Measurements from ENCODE around the gene LYSMD2. TPM values are rescaled to one million over a fixed set of nuclear protein-coding genes. Genes with fewer than 3 reads are reported as not detected.

LYSMD2 gene
- total RNA-seq, 1 experiment from 2014 or later = 2.2 TPM

- Mint-ChIP-seq H3K36me3 (peaks cover 2% of the 10 kb centered on the region; the same call in 1 of the 2 replicates), H3K9me3 (no peaks in the 10 kb centered on the region), H3K27me3 (ENCODE audit: low read depth) (no peaks in the 10 kb centered on the region), H3K4me3 (no peak overlapping the region), H3K4me1 (no peaks in the 10 kb centered on the region), H3K27ac (peak overlapping the region; percentile 51; the same call in 1 of the 2 replicates)
- no peak for TF ChIP-seq JAZF1 (CRISPR knock-in tag; IDR thresholded peaks at IDR 0.05)
- TF ChIP-seq JUN (CRISPR knock-in tag; IDR thresholded peaks at IDR 0.05) = no peak
- TF ChIP-seq, protein P1, sequence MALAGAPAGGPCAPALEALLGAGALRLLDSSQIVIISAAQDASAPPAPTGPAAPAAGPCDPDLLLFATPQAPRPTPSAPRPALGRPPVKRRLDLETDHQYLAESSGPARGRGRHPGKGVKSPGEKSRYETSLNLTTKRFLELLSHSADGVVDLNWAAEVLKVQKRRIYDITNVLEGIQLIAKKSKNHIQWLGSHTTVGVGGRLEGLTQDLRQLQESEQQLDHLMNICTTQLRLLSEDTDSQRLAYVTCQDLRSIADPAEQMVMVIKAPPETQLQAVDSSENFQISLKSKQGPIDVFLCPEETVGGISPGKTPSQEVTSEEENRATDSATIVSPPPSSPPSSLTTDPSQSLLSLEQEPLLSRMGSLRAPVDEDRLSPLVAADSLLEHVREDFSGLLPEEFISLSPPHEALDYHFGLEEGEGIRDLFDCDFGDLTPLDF (CRISPR knock-in tag; IDR thresholded peaks at IDR 0.05) = no peak
- no peak for TF ChIP-seq ZNF138 (CRISPR knock-in tag; conservative IDR thresholded peaks at IDR 0.05)
- TF ChIP-seq KAT7 (CRISPR knock-in tag; IDR thresholded peaks at IDR 0.05; ENCODE audit: borderline replicate concordance) = no peak
- TF ChIP-seq CREB1 (CRISPR knock-in tag; IDR thresholded peaks at IDR 0.05) = no peak
- TF ChIP-seq ETV6 (CRISPR knock-in tag; IDR thresholded peaks at IDR 0.05) = no peak
- TF ChIP-seq TEAD1 (CRISPR knock-in tag; IDR thresholded peaks at IDR 0.05) = no peak
- TF ChIP-seq SMAD4 (CRISPR knock-in tag; IDR thresholded peaks at IDR 0.05) = no peak
- TF ChIP-seq ARID4B (CRISPR knock-in tag; IDR thresholded peaks at IDR 0.05; ENCODE audit: borderline replicate concordance) = no peak
- TF ChIP-seq ZBTB43 (CRISPR knock-in tag; IDR thresholded peaks at IDR 0.05) = no peak
- TF ChIP-seq ZNF416 (CRISPR knock-in tag; IDR thresholded peaks at IDR 0.05) = no peak
- ATAC-seq = no peak
- DNase-seq (ENCODE audit: low spot score) = no peak
- ChIA-PET POLR2A (no interaction called here), CTCF (interaction anchor here (1.2 kb wide), 1 partner anchor 68 kb away, joined by 3 read pairs; no protein-coding TSS in a partner anchor)
These were observed 28.4 kb downstream of the LYSMD2 start for GRCh38 chr15:51709031-51709430.

- no peak for DNase-seq (ENCODE audit: low spot score)
- no peak overlapping the region for H3K4me3 Mint-ChIP-seq
- no peaks in the 10 kb centered on the region for H3K9me3 Mint-ChIP-seq
- H3K36me3 Mint-ChIP-seq = peaks cover 2% of the 10 kb centered on the region; the same call in 1 of the 2 replicates
- ATAC-seq = no peak
- ChIA-PET POLR2A (no interaction called here), CTCF (interaction anchor here (0.6 to 1.4 kb wide), 2 partner anchors 26 to 69 kb away, joined by 3 to 4 read pairs; no protein-coding TSS in a partner anchor)
- H3K4me1 Mint-ChIP-seq = no peaks in the 10 kb centered on the region
- no peak for TF ChIP-seq STAT6 (CRISPR knock-in tag; conservative IDR thresholded peaks at IDR 0.05; ENCODE audit: low read depth)
- TF ChIP-seq USF1 (CRISPR knock-in tag; IDR thresholded peaks at IDR 0.05) = no peak
- TF ChIP-seq, protein P2, sequence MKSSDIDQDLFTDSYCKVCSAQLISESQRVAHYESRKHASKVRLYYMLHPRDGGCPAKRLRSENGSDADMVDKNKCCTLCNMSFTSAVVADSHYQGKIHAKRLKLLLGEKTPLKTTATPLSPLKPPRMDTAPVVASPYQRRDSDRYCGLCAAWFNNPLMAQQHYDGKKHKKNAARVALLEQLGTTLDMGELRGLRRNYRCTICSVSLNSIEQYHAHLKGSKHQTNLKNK (CRISPR knock-in tag; IDR thresholded peaks at IDR 0.05) = no peak
- TF ChIP-seq FOXP4 (CRISPR knock-in tag; IDR thresholded peaks at IDR 0.05) = no peak
- TF ChIP-seq, protein P3, sequence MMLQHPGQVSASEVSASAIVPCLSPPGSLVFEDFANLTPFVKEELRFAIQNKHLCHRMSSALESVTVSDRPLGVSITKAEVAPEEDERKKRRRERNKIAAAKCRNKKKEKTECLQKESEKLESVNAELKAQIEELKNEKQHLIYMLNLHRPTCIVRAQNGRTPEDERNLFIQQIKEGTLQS (CRISPR knock-in tag; conservative IDR thresholded peaks at IDR 0.05) = no peak
- H3K27me3 Mint-ChIP-seq (ENCODE audit: low read depth) = no peaks in the 10 kb centered on the region
- H3K27ac Mint-ChIP-seq = no peak overlapping the region
These were observed 29.4 kb downstream of the LYSMD2 start for GRCh38 chr15:51708013-51708412.

Data from WTC11 (cell line).